Pancreas (tissue), 10 donors: Measurements from ENCODE around the gene PTPN1. TPM values are rescaled to one million over a fixed set of nuclear protein-coding genes. Genes with fewer than 3 reads are reported as not detected.

Source experiments
- ATAC-seq, 4 donors: fragments of 200-7000 bp; cut with Tn5 transposase; one replicate each; pipeline versions ENCODE4 v1.8.0 to v1.9.1; 2020; ENCODE audit warnings: mild to moderate bottlenecking in 4 of 4, moderate library complexity in 4 of 4
- DNase-seq, 6 donors: peaks; one replicate each; pipeline ENCODE4 v3.0.0-alpha.2; 2020
- FAIRE-seq: peaks from 2 replicates; lab custom pipeline; 2012; peaks lifted over from hg19 to GRCh38; lab: Jason Lieb, UNC
- H3K27ac ChIP-seq, 4 donors: fragments of 200-600 bp; sonication (generic); 1 replicate in 3 of 4; 2 replicates in 1 of 4; pipeline versions ENCODE4 v1.5.0 to v1.8.0; 2020
- H3K27me3 ChIP-seq, 4 donors: fragments of 200-600 bp; one replicate each; pipeline ENCODE4 v1.8.0; 2021
- H3K36me3 ChIP-seq, 3 donors: fragments of 200-600 bp; sonication (generic) in 1 of 3; one replicate each; pipeline versions ENCODE4 v1.5.0 to v1.8.0; 2020 to 2021
- H3K4me1 ChIP-seq, 3 donors: fragments of 200-600 bp; one replicate each; pipeline ENCODE4 v1.8.0; 2021
- H3K4me3 ChIP-seq, 4 donors: fragments of 200-600 bp; sonication (generic) in 2 of 4; one replicate each; pipeline versions ENCODE4 v1.5.0 to v1.8.0; 2020 to 2021
- H3K9me3 ChIP-seq, 4 donors: fragments of 200-600 bp; one replicate each; pipeline ENCODE4 v1.8.0; 2021
- CTCF ChIP-seq, 4 donors: fragments of 200-600 bp; sonication (generic) in 3 of 4; IDR thresholded peaks; one replicate each; pipeline versions ENCODE4 v1.5.0 to v1.8.0; 2021; ENCODE audit warnings: antibody characterized with exemption in 4 of 4
- WGBS, 2 donors: extraction: QIAGEN DNeasy Blood & Tissue Kit; methylation state at CpG; one replicate each; pipeline ENCODE4 v1.1.7; 2013; 5-methylcytosine and 5-hydroxymethylcytosine counted together
- intact Hi-C, 3 donors: fragments of 100-400 bp; cut with DNase I; formaldehyde crosslinking; loops; one replicate each; pipeline versions ENCODE4 v1.11.1 to v1.14.2; 2022
- polyA plus RNA-seq, 2 donors: library from polyadenylated mRNA; stranded (reverse); fragments of 200-250 nt; gene quantifications; one replicate each; pipeline ENCODE4 v1.2.3, GENCODE V29; 2013
- total RNA-seq, 6 donors: library from RNA; stranded (reverse); fragmentation: NEBNext Ultra II Directional in 4 of 6; extraction: Animal tissue kit (Norgen Biotek cat#: 25700) in 4 of 6; gene quantifications; one replicate each; pipeline versions ENCODE4 v1.2.1 to v1.2.4, GENCODE V29; 2021 to 2023
- donor health status: healthy with polysubstance abuse.
- donor health status: DM: no; HTN: no; CAD: no; lungs with moderate emphysema.
- donor health status: DM: no; HTN: no; CAD: no.
- donor health status: control.
- donor health status: control.
- donor health status: Bipolar disorder and iron deficiency.
- donor health status: DM: yes; HTN: yes; CAD: no.
- donor health status: DM: no; HTN: no; CAD: no.
- donor health status: DM: no; HTN: no; CAD: no.
- donor health status: DM: yes; HTN: yes; CAD: no.

Gene PTPN1
- total and polyA plus RNA-seq, 8 donors = 6.0 to 12.4 (median 8.6) TPM

GRCh38 chr20:50557549-50558134 is 47.5 kb downstream of the PTPN1 start:
- Histone ChIP-seq H3K9me3 (no peaks in the 10 kb centered on the region), H3K36me3 (peaks cover 0 to 13% (median 8%) of the 10 kb centered on the region in 3 donors), H3K4me3 (no peak overlapping the region), H3K27ac (no peak overlapping the region), H3K4me1 (peaks cover 0 to 4% (median 0%) of the 10 kb centered on the region in 3 donors), H3K27me3 (no peaks in the 10 kb centered on the region)
- WGBS, 2 donors = 96% methylated on average over 11 of the region's 11 CpGs
- ATAC-seq = no peak
- intact Hi-C loops = no loop called here
- DNase-seq = no peak
- no peak for TF ChIP-seq CTCF (IDR thresholded peaks at IDR 0.05)
- no peak for FAIRE-seq

- FAIRE-seq (no peak), DNase-seq (no peak), ATAC-seq (no peak)
- no peaks in the 10 kb centered on the region for H3K9me3 ChIP-seq
- H3K27me3 ChIP-seq = no peaks in the 10 kb centered on the region
- 76 to 82% methylated on average over 4 of the region's 4 CpGs for WGBS, 2 donors
- H3K27ac ChIP-seq = no peak overlapping the region
- no peak overlapping the region for H3K4me3 ChIP-seq
- no peak for TF ChIP-seq CTCF (IDR thresholded peaks at IDR 0.05)
- H3K36me3 ChIP-seq = peaks cover 0 to 14% (median 8%) of the 10 kb centered on the region in 3 donors
- intact Hi-C loops = no loop called here
- peaks cover 0 to 4% (median 0%) of the 10 kb centered on the region in 3 donors for H3K4me1 ChIP-seq
Observed at GRCh38 chr20:50558483-50558925, 48.3 kb downstream of the PTPN1 start.

- Histone ChIP-seq H3K4me1 (peaks cover 0 to 4% (median 0%) of the 10 kb centered on the region in 3 donors), H3K9me3 (no peaks in the 10 kb centered on the region), H3K4me3 (no peak overlapping the region), H3K27ac (no peak overlapping the region), H3K36me3 (peaks cover 0 to 14% (median 8%) of the 10 kb centered on the region in 3 donors), H3K27me3 (no peaks in the 10 kb centered on the region)
- no peak for TF ChIP-seq CTCF (IDR thresholded peaks at IDR 0.05)
- WGBS, 2 donors = 92 to 95% methylated on average over 6 of the region's 6 CpGs
- no peak for DNase-seq
- FAIRE-seq = no peak
- no peak for ATAC-seq
- intact Hi-C loops = no loop called here
Observed at GRCh38 chr20:50559149-50559548, 49.0 kb downstream of the PTPN1 start.

GRCh38 chr20:50559856-50560638 is 49.9 kb downstream of the PTPN1 start:
- H3K27ac ChIP-seq = no peak overlapping the region

More at GRCh38 chr20:50559856-50560638, 49.9 kb downstream of the PTPN1 start:
- DNase-seq = no peak
- intact Hi-C loops = no loop called here
- H3K4me3 ChIP-seq = no peak overlapping the region
- no peaks in the 10 kb centered on the region for H3K9me3 ChIP-seq
- WGBS, 2 donors = 90% methylated on average over 8 of the region's 8 CpGs
- H3K27me3 ChIP-seq = no peaks in the 10 kb centered on the region
- no peak for TF ChIP-seq CTCF (IDR thresholded peaks at IDR 0.05)
- ATAC-seq = no peak
- FAIRE-seq = no peak
- H3K36me3 ChIP-seq = peaks cover 0 to 14% (median 8%) of the 10 kb centered on the region in 3 donors
- H3K4me1 ChIP-seq = peaks cover 0 to 4% (median 0%) of the 10 kb centered on the region in 3 donors
